IPS-11a (cell line): ENCODE data around the gene MTREX.
"Not testable (repeated sequence)": the region's sequence is repeated elsewhere in the genome, so short reads cannot be mapped to it uniquely, and the experiment has no call there.

Experiments used
- H3K4me3 ChIP-seq: one replicate; pipeline ENCODE4 v1.5.1; 2013; ENCODE audit warnings: low read depth, low read length, control low read depth

Gene MTREX

GRCh38 chr5:55307383-55308253 lies at the start of gene MTREX, which contains the start of gene DHX29:
TSS of gene MTREX (plus strand) at chr5:55307989. CDS start at chr5:55308014, 25 bp downstream.
TSS of gene DHX29 (minus strand) at chr5:55307694. CDS start at chr5:55307573, 121 bp downstream.
- peak within 1 kb of the TSS; percentile 94 for H3K4me3 ChIP-seq

- no peak overlapping the region for H3K4me3 ChIP-seq
Observed at GRCh38 chr5:55258339-55258738, 49.5 kb upstream of the MTREX start.

- H3K4me3 ChIP-seq: no peak overlapping the region
Observed at GRCh38 chr5:55276771-55277170, 31.0 kb upstream of the MTREX start.

GRCh38 chr5:55278778-55279177 lies 29.0 kb upstream of the MTREX start:
- no peak overlapping the region for H3K4me3 ChIP-seq

GRCh38 chr5:55286411-55286933 lies 21.3 kb upstream of the MTREX start:
- no peak overlapping the region for H3K4me3 ChIP-seq

- no peak overlapping the region for H3K4me3 ChIP-seq
Observed at GRCh38 chr5:55289808-55290207, 18.0 kb upstream of the MTREX start.

GRCh38 chr5:55290991-55291390 lies 16.8 kb upstream of the MTREX start:
- no peak overlapping the region for H3K4me3 ChIP-seq

- H3K4me3 ChIP-seq: no peak overlapping the region
Observed at GRCh38 chr5:55294935-55295334, 12.9 kb upstream of the MTREX start.

GRCh38 chr5:55300890-55301289 lies 6.9 kb upstream of the MTREX start:
- no peak overlapping the region for H3K4me3 ChIP-seq

GRCh38 chr5:55303238-55303690 lies 4.5 kb upstream of the MTREX start:
- H3K4me3 ChIP-seq: no peak overlapping the region

- H3K4me3 ChIP-seq: no peak overlapping the region
Observed at GRCh38 chr5:55304584-55304983, 3.2 kb upstream of the MTREX start.

GRCh38 chr5:55305345-55305744 lies 2.4 kb upstream of the MTREX start:
- H3K4me3 ChIP-seq: no peak overlapping the region

GRCh38 chr5:55306641-55307382 lies 977 bp upstream of the MTREX start:
- H3K4me3 ChIP-seq: peak overlapping the region; percentile 94

- H3K4me3 ChIP-seq: peak overlapping the region; percentile 94
Observed at GRCh38 chr5:55308254-55308836, 556 bp downstream of the MTREX start.

- H3K4me3 ChIP-seq: no peak overlapping the region
Observed at GRCh38 chr5:55313870-55314617, 6.3 kb downstream of the MTREX start.

GRCh38 chr5:55316289-55316688 lies 8.5 kb downstream of the MTREX start:
- H3K4me3 ChIP-seq: no peak overlapping the region

- no peak overlapping the region for H3K4me3 ChIP-seq
Observed at GRCh38 chr5:55316837-55317236, 9.0 kb downstream of the MTREX start.

GRCh38 chr5:55318237-55318636 lies 10.4 kb downstream of the MTREX start:
- not testable (repeated sequence) for H3K4me3 ChIP-seq

- H3K4me3 ChIP-seq: no peak overlapping the region
Observed at GRCh38 chr5:55319491-55319890, 11.7 kb downstream of the MTREX start.

GRCh38 chr5:55320571-55320970 lies 12.8 kb downstream of the MTREX start:
- H3K4me3 ChIP-seq: no peak overlapping the region

GRCh38 chr5:55324006-55324405 lies 16.2 kb downstream of the MTREX start:
- no peak overlapping the region for H3K4me3 ChIP-seq
